ENCODE results near the gene RAI1.

The RAI1 gene

DNA sequence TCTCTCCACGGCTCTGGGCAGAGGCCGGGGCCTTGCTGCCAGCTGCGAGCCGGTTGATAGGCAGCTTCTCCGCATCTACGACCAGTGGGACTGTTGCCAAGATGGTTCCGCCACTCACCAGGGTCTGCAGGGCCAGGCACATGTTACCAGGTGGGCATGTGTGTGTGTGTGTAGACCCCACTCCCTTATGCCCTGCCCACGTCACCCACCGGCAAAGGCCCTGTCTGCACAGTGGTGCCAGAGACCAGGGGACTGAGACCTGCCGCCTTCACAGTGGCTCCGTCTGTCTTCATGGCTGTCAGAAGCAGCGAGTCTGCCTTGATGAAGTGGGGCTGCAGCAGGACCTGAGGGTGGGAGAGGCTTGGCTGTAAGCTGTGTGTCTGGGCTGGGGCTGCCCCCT is 137.9 kb downstream of the RAI1 start:
- DNase-seq = no peak

DNA sequence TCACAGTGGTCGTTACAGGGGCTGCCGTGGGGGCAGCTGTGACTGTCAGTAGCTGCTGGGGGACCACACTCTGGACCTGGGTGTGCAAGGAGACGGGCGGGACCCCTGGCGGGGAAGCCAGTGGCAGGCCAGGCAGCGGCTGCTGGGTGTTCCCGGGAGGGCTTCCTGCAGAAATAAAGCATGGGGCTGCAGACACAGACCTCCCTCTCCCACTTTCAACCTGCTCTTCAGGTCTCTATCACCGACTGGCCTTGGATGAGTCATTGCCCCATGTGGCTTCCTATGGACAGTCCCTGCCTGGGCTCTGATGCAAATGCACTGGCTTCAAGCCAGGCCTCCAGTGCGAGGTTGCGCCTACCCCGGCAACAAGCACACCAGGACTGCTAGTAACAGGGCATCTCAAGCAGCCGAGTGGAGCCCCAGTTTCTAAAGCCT is 138.3 kb downstream of the RAI1 start:
- peak; percentile 89 for DNase-seq

DNA sequence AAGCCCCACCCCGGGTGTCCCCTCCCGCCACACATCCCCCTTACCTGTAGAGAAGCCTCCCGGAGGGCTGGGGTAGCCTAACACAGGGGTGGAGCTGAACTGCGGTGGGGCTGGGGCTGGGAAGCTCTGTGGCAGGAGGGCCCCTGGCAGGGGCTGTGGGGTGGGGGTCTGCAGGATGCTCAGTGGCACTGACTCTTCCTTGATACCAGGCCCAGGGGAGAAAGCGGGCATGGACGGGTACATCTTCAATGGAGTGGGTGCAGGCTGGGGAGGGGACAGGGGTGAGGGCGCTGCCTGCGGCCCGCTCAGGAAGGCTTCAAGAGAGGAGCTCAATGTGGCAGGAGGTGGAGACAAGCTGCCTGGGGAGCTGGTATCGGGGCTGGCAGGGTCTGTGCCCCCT is 138.8 kb downstream of the RAI1 start:
- no peak for DNase-seq

DNA sequence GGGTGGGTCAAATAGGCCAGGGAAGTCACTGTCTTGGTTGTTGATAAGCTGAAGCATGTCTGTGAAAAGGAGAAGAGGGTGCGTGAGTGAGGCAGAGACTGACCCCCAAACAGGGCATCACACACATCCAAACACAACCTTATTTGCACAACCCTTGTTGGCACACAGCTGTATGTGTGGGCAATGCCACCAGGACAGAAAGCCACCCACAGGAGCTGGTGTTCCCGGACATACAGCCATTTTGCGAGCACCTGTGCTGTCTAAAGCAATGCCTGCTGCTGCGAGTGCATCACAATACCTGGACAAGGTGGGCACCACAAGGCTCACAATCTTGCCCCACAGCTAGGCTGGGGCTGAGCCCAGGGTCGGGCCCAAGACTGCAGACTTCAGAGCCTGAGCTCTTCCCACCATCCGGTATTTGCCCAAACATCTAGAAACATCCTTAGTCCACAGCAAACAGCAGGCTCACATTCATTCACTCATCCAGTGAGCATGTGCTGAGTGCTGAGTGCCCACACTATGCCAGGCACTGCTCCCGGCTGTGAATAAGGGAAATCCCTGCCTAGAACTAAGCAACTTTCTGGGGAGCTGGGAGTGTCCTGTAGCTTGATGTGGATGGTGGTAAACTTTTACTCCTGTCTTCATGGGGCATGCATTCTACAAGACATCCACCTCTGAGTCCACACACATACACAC is 139.4 kb downstream of the RAI1 start:
- no peak for DNase-seq

DNA sequence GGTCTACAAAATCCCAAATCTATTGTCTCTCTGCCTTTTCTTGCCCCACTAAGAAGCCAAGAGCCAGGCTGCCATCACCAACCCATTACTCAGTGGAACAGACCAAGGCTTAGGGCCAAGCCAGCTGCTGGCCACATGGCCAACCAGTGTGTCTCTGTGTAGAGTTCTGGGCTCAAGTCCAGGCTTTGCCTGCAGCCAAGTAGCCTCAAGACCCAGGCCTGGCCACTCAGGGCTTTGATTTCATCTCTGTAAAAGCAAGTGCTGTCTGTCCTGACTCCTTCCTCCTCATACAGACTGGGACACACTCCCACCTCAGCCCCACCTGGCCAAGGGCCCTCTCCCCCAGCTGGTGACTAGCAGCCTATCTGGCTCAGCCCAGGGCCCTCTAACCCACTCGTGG is 140.9 kb downstream of the RAI1 start:
- no peak for DNase-seq

DNA sequence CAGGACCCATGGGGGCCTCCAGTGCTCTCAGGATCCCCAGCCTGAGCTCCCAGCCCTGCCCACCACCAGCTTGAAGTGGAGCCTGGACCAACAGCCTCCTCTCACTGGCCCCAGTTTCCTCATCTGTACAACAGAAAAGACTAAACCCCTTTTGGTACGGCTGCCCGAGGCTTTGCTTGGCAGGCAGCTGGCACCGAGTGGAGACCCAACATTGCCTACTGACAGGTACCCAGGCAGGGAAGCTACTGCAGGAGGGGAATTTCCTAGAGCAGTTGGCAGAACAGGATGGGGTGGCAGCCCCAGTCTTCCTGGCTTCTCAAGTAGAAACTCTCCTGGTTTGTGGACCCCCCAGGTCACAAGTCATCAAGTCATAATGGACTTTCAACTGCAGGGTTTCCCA is 141.4 kb downstream of the RAI1 start:
- no peak for DNase-seq

DNA sequence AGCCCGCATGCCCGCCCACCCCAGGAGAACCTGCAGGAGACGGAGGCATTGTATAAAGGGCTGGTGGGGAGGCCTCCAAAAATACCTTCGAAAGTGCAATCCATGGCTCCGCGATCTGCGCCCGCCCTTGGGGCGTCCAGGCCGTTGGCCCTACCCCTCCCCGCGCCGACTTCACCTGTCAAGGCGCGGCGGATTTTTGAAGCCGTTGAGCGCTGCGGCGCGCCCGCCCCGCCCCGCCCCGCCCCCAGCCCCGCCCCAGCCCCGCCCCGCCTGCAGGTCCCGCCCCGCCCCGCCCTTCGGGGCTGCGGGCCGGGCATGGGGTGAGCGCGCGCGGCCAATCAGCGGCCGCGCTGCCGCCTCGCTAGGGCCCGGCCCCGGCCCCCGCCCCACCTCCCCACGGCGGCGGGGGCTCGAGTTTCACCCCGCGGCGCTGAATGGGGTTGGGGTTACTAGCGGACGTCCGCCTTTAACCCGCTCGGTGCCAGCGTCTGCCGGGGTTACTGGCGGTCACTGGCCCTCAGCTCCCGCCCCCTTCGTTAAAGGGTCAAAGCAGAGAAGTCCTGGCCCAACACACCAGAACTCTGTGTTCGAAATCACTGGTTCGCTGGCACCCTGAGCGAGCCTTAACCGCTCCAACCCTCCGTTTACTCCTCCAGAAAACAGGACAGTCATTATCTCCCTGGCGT is 142.3 kb downstream of the RAI1 start:
- peak; percentile 83 for DNase-seq

DNA sequence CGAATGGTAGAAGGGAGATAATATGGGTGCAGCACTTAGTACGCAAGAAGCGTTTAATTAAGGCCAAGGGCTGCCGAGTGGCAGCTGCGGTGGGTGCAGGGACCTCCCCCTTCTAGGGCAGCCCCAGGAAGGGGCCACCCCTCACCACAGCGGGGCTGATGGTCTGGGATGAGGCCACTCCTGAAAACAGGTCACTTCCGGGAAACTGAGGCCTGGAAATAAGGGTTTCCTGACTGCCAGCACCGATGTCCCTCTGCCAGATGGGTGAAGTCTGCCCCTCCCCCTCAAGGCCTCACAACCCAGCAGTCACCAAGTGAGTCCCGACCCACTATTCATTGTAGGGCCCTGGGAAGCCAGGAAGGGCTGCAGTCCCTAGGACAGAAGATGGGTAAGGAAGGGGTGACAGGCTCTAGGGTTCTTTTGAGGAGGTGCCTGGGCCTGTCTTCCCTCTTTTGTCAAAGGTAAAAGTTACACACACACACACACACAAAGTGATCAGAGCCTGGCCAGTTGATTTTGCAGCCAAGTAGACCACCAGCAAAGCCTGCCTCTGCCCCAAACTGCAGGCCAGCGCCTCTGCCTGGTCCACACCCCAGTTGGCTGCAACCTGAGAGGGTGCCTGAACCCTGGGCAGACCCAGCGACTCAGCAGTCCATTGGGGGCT is 143.0 kb downstream of the RAI1 start:
- peak; percentile 61 for DNase-seq

DNA sequence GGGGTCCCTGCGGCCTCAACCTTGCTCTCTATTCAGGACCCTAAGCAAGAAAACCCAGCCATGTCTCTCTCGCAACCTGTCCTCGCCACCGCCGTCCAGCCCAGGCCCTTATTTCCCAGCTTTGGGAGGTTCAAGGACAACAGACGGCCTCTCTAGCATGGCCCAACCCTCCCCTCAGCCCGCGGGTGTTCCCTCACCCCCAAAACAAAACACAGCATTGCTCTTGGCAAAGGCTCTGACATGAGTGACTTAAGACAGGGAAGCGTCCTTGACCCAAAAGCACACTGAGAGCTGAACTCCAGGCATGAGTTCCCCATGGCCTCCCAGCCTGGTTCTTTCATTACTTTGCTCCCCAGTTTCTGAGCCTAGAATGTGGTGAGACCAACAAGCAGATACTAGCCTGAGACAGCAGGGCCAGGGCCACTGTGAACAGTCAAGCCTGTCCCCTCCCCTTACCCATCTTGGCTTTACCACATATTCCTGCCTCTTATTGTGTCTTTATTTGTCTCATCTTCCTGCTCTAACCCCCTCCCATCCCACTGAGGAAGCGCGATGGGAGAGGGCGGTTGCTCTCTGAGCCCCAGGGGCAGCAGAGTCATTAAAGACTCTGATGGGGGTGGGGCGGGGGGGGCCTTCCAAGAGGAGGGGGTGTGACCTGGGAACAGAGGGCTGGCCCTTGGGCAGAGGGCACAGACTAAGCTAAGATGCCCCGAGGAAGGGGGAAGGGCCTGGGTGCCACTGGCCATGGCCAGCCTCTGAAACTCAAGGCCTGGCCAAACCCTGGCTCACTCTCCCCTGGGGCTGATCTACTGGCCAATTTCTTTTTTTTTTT is 143.7 kb downstream of the RAI1 start:
- DNase-seq = no peak

DNA sequence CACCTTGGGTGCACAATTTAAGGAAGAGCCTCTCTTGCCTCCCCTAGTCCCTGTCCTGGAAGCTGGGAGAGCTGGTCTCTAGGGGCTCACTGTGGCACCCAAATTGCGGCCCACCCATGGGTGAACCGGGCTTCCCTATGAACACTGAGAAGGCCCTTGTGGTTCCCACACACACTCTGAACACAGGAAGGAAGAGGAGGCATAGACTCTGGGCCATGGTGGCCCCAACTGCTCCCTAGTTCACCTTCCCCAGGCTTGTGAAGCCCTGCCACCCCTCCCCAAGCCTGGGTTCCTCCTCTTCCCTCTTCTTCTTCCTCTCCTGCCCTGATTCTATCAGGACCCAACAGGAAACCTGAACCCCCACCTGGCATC is 145.1 kb downstream of the RAI1 start:
- DNase-seq = no peak

DNA sequence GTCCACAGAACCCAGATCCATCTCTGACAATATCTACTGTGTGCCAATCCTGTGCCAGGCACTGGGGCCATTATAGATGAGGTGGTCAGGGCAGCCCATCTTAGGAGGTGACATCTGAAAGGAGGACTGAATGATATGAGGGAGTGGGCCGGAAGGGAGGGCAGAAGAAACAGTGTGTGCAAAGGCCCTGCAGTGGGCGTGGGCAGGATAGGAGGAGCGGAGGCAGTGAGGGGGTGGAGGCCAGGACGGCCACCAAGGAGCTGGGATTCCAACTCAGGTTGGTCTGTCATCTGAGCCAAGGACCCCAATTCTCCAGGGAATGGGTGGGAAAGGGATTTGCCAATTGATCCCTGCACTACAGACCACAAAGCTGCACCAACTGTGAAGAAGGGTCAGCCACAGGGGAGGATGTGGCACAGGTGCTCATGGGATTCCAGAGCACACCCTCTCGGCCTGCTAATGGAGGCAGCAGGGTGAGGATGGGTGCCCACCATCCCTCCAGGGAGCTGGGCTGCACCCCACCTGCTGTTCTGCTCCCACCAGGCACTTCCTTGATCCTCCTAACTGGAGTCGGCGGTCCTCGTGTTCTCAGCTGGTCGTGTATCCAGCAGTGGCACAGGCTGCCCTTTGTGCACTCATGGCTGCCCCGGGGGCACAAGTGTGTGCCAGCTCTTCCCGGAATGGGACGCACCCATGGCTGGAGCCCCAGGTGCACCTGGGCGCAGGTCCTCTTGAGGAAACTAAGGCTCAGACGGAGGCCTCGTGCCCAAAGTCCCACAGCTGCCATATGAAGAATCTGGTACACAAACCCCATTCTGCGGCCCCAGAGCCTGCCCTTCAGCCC is 145.9 kb downstream of the RAI1 start:
- no peak for DNase-seq

DNA sequence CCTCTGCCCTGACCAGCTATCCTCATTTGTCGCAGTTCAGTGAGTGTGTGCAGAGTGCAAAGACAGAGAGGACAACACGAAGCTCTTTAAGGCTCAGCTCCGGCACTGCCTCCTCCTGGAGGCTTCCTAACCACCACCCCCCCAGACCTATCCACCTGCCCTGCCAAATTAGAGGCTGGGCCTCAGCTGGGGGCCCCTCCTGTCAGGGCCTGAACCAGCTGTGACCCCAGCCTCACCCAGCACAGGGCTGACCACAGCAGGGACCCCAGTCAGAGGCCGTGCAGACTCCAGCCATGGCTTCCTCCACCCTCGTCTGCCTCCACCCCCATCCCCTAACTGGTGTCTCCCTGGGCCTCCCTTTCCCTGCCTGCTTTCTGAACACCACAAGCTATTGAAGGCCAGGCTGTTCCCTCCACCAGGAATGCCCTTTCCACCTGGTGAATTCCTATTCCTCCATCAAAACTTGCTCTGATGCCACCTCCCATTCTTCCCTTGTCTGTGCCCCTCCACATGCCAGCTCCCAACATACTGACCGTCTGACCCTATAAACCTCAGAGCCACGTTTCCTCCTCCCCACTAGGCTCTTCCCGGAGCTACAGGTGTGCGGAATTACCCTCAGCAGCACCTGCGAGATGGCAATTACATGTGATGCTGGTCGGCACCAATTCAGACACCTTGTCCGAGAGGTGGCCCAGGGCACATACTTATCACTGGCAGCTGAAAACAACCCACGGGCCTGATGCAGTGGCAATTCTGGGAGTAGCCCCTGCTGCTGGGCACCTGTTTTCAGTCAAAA is 146.8 kb downstream of the RAI1 start:
- no peak for DNase-seq

DNA sequence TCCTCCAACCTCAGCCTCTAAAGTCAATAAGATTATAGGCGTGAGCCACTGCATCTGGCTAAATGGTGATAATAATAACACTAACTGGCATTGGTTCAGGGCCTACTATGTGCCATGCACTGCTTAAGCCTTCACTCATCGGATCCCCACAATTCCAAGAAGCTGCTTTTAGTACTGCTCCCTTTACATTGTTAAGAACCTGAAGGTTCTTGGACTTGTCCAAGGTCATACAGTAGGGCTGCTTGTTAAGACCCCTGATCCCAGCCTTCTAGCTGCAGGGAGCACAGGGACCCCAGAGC is 149.0 kb downstream of the RAI1 start:
- DNase-seq = no peak

DNA sequence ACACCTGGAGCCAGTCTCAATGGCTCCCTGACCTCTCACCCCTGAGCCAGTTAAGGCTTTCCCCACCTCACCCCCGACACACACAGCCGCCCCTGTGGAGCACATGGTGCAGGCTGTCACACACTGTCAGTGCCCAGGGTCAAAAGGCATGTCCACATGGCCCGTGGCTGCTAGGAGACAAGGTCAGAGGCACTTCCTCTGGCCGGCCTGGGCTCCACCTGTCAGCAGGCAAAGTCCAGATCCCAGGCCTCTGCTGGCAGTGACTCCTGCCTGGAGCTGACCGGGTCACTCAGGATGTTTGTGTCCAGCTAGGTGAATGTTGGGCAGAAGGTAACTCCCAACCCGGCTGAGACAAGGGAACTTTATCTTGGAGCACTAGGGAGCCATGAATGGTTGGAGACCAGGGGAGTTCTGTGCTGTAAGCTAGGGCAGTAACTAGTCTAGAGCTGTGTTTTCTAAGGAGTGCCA is 149.5 kb downstream of the RAI1 start:
- no peak for DNase-seq

DNA sequence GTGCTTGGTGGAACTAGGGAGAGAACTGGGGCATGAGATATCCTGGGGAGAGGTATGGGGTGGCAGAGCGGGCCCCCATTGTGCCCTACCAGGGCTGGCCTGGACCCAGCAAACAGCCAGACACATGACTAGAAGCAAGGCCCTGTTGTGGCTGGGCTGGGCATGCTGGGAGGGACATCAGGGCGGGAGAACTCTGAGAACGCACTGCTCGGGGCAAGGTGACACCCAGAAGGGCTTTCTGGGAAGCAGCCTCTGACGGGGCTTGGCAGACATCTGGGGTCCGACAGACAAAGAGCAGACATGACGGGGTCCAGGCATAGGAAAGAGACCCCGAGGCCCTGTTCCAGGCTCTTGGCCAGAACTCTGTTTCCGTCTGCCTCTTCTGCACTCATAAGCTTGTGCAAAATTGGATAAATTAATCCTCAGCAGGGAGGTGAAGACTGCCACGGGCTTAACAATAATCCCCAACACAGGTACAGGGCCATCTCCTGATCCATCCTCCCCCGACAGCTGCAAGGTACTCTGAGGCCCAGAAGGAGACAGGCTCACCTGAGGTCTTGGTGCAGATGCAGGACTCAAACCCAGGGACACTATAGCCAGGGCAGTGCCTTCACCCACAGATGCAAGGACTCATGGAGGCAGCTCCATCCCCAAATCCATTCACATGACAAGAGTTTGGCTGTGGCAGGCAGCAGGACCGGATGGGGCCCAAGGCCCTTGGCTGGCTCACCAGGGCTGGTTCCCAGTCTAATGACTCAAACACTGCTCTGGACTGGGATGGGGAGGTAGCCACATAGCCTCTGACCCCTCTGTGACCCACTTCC is 150.2 kb downstream of the RAI1 start:
- no peak for DNase-seq

DNA sequence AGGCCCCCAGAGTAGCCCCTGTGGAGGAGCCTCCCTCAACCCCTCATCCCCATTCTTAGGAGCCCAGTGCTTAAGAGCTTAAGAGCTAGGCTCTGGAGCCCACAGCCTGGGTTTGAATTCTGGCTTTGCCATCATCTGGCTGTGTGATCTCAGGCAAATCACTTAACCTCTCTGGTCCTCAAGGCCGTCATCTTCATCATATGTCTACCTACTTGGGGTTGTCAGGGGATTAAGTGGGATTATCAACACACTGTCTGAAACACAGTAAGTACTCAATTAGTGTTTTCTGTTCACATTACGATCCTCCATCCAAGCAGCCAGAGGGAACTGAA is 150.7 kb downstream of the RAI1 start:
- no peak for DNase-seq

DNA sequence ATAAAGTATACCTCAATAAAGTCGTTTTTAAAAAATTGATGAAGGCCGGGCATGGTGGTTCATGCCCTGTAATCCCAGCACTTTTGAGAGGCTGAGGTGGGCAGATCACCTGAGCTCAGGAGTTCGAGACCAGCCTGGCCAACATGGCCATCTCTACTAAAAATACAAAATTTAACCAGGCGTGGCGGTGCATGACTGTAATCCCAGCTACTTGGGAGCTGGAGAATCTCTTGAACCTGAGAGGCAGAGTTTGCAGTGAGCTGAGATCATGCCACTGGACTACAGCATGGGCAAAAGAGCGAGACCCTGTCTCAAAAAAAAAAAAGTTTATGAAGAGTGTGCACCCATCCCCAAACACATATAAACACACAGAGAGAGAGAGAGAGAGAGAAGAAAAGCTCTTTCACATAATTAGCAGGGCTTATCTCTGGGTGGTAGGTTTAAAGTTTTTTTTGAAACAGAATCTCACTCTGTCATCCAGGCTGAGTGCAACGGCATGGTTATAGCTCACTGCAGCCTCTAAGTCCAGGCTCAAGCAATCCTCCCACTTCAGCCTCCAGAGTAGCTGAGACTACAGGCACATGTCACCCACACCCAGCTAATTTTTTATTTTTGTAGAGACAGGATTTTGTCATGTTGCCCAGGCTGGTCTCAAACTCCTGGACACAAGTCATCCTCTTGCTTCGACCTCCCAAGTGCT is 152.6 kb downstream of the RAI1 start:
- no peak for DNase-seq

DNA sequence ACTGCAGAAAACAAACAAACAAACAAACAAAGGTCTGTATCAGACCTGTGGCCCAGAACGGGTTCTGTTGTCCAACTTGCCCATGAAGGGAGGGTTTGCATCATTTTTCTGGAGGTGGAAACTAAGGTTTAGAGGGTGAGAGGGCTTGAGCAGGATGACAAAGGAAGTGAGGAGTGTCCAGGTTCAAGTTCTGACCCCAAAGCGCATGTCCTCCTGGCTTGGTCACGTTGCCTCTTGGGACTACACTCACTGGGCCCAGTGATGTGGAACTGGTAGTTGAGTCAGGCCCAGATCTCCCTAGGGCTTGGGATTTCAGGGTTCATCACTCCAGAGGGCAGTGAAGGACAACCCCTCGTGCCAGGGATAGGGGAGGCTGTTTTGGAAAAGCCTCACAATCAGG is 153.7 kb downstream of the RAI1 start:
- no peak for DNase-seq

DNA sequence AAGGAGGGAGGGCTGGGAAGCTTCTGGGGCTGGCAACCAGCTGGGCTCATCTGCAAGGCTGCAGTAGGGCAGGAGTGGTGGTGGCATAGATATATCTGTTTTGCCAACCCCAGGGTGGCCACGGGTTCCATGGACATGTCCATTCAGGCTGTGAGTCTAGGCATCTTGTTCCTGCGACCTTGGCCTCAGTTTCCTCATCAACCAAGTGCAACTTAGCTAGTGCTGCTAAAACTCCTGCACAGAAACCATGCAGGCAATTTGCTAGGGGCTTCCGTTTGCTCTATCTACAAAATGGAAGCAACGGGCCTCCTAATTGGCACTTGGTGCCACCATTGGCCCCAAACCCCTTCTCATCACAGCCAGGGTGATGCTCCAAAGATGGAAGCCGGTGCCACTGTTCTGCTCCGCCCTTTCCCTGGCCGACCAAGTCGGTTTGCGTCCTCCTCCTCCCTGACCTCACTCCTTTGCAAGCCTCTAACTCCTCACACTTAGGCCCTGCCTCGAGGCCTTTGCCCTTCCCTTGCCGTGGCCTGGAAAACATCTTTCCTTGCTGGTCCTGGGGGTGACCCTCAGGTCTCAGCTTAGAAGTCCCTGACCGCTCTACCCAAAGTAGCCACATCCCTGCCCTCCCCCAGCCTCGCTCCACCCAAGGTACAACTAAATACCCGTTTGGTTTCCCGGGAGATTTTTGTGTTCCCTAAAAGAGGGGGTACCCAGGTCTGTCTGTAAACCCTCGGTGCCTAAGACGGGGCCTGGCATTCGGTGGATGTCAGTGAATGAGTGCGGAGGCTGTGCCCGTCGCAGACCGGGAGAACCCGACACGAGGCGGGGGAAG is 154.4 kb downstream of the RAI1 start:
- peak; percentile 53 for DNase-seq

All from activated CD4-positive, alpha-beta T cell treated with anti-CD3 and anti-CD28 coated beads for 48 hours (primary cell).